Activated CD4-positive, alpha-beta T cell treated with anti-CD3 and anti-CD28 coated beads, Interleukin-2, Interleukin-4, amounts not matched to agents 100 ng/mL and 50 ng/mL, durations not matched to agents 16 hours and 8 hours (primary cell): ENCODE measurements around the gene TELO2.

Source experiments
- DNase-seq: peaks from one replicate; pipeline ENCODE4 v3.0.0-alpha.2; 2020; ENCODE audit warnings: low spot score

Gene TELO2

DNA sequence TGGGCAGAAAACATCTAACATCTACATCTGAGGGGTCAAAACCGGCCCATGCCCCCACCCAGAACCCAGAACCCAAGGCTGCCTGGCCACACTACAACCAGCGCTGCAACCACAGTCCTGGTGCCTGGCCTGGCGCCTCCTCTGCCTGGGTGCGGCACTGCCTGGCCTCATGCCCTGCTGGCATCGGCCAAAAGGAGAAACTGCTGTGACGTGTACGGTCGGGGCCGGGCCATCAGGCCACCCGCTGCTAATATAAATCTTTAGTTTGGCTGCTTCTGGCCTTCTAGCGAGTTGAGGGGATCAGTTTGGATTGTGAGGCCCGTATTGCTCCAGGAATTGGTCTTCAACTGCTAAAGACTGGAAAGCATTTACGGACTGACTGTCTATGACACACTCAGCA lies 63.1 kb downstream of the TELO2 start:
- DNase-seq: no peak

- DNase-seq: no peak
Measured at GRCh38 chr16:1557074-1557473, 63.9 kb downstream of the TELO2 start.

DNA sequence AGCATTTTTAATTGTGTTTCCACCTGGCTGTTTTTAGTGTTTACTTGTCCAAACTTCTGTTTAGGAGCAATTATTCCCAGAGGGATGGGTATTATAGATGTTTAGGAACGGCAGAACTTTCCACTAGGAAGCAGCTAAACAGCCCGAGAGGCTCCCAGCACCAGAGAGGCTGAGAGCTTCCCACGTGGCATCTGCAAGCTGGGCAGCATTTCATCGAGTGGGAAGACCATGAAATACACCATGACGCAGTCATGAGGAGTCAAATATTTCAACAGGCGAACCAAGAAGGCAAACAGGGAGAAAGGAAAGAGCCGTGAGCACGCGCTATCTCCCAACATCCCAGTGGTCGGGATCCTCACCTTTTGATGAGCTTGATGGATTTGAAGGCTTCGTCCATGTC lies 64.4 kb downstream of the TELO2 start:
- DNase-seq: no peak

DNA sequence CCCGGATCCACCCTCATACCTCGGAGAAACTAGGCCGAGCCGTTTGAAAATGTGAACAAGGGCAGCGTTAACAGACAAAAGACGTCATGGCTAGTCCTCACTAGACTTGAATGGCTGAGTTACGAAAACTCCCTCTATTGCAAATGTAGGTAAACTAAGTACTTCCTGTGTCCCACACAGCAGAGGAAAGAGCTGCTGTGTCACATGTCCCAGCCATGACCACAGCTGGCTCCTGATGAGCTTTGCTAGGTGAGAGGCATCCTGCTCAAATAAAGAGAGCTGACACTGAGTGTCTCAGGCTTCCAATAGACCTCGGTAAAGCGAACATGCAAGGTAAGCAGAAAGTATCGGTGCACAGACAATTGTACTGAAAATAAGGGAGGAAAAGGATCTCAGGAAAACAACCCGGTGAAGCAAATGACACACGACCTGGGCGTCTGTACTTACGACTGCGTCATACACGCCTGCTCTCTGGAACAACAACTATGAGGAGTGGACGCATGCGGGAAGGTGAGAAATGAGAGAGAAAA lies 66.4 kb downstream of the TELO2 start:
- DNase-seq: no peak
